RCC 7860 (cell line): ENCODE data around the gene DGKD.

Experiments used
- DNase-seq: peaks from one replicate; pipeline ENCODE4 v3.0.0-alpha.2; 2015; ENCODE audit warnings: low spot score
- FAIRE-seq: peaks from 2 replicates; lab custom pipeline; 2012; peaks lifted over from hg19 to GRCh38; lab: Jason Lieb, UNC

DGKD gene

GRCh38 chr2:233423552-233423860 lies 69.2 kb downstream of the DGKD start:
- DNase-seq (no peak), FAIRE-seq (no peak)

GRCh38 chr2:233424154-233424951 lies 70.1 kb downstream of the DGKD start:
- DNase-seq: peak; percentile 96
- FAIRE-seq: peak; percentile 94

- DNase-seq: peak; percentile 94
- peak; percentile 56 for FAIRE-seq
These were observed 72.5 kb downstream of the DGKD start for GRCh38 chr2:233426619-233427342.

GRCh38 chr2:233428008-233428407 lies 73.7 kb downstream of the DGKD start:
- no peak for DNase-seq
- no peak for FAIRE-seq

- FAIRE-seq: no peak
- DNase-seq: no peak
These were observed 74.1 kb downstream of the DGKD start for GRCh38 chr2:233428438-233428837.

GRCh38 chr2:233429175-233429897 lies 75.0 kb downstream of the DGKD start:
- DNase-seq (no peak), FAIRE-seq (no peak)

- FAIRE-seq: no peak
- no peak for DNase-seq
These were observed 75.8 kb downstream of the DGKD start for GRCh38 chr2:233430081-233430480.

- FAIRE-seq (no peak), DNase-seq (no peak)
These were observed 76.4 kb downstream of the DGKD start for GRCh38 chr2:233430651-233431050.

GRCh38 chr2:233433029-233433428 lies 78.7 kb downstream of the DGKD start:
- no peak for FAIRE-seq

GRCh38 chr2:233433794-233434193 lies 79.5 kb downstream of the DGKD start:
- no peak for FAIRE-seq
- DNase-seq: no peak

More at GRCh38 chr2:233433029-233433428, 78.7 kb downstream of the DGKD start:
- DNase-seq: no peak

GRCh38 chr2:233434666-233435330 lies 80.5 kb downstream of the DGKD start:
- FAIRE-seq: no peak
- no peak for DNase-seq

- DNase-seq (no peak), FAIRE-seq (no peak)
These were observed 81.3 kb downstream of the DGKD start for GRCh38 chr2:233435436-233436190.

GRCh38 chr2:233436191-233436581 lies 81.9 kb downstream of the DGKD start:
- no peak for DNase-seq
- FAIRE-seq: no peak

- DNase-seq: no peak
- FAIRE-seq: no peak
These were observed 82.6 kb downstream of the DGKD start for GRCh38 chr2:233436691-233437438.

- FAIRE-seq: no peak
- DNase-seq: no peak
These were observed 83.2 kb downstream of the DGKD start for GRCh38 chr2:233437439-233437955.

- no peak for FAIRE-seq
- DNase-seq: no peak
These were observed 84.4 kb downstream of the DGKD start for GRCh38 chr2:233438573-233439147.

- DNase-seq: no peak
- no peak for FAIRE-seq
These were observed 84.9 kb downstream of the DGKD start for GRCh38 chr2:233439191-233439590.

GRCh38 chr2:233440314-233440713 lies 86.0 kb downstream of the DGKD start:
- FAIRE-seq (no peak), DNase-seq (no peak)

GRCh38 chr2:233440714-233441113 lies 86.4 kb downstream of the DGKD start:
- DNase-seq: no peak
- FAIRE-seq: no peak
